ENCODE data around the gene CLASP2. TPM values are rescaled to one million over a fixed set of nuclear protein-coding genes. Genes with fewer than 3 reads are reported as not detected.

CLASP2 gene
- polyA plus RNA-seq, 1 donor (not counting 4 experiments of a cell fraction or from before 2014, with no cell fraction given): 49.5 TPM

DNA sequence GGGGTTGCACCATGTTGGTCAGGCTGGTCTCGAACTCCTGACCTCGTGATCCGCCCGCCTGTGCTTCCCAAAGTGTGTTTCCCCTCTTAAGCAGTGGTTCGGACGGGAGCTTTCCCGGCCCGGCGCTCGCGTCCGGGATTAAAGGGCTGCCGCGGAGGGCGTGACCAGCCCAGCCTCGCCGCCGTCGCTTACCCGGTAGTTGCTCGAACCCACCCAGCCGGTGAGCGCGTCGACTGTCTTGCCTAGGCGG is 513 bp downstream of the CLASP2 start:
- Histone ChIP-seq H3K27ac (ENCODE audit: control insufficient read depth, insufficient read depth, low read length) (peak overlapping the region; percentile 63), H3K27me3 (ENCODE audit: control insufficient read depth, extremely low read depth, insufficient read depth, low read length) (no peaks in the 10 kb centered on the region), H3K79me2 (ENCODE audit: control insufficient read depth, insufficient read depth, low read length) (peaks cover 49% of the 10 kb centered on the region), H3K36me3 (ENCODE audit: control insufficient read depth in 2 of 2, extremely low read depth in 1 of 2, insufficient read depth in 2 of 2, low read length in 2 of 2) (no peaks in the 10 kb centered on the region), H3K9me3 (ENCODE audit: control insufficient read depth, low read depth, low read length) (no peaks in the 10 kb centered on the region), H3K4me2 (ENCODE audit: control insufficient read depth, extremely low read depth, insufficient read depth, low read depth, low read length) (peak overlapping the region; percentile 100), H3K4me3 (ENCODE audit: control insufficient read depth in 2 of 3, extremely low read depth in 1 of 3, insufficient read depth in 2 of 3, low read depth in 1 of 3, low read length in 3 of 3) (peak overlapping the region; percentile 61 to 80 (median 72)), H2AFZ (ENCODE audit: control insufficient read depth, low read length) (peak overlapping the region; percentile 86), H3K9ac (ENCODE audit: control insufficient read depth, extremely low read depth, insufficient read depth, low read length) (peak overlapping the region; percentile 90), H4K20me1 (ENCODE audit: control insufficient read depth, extremely low read depth, insufficient read depth, low read length) (peaks cover 2% of the 10 kb centered on the region), H3K9me1 (ENCODE audit: control insufficient read depth, extremely low read depth, insufficient read depth, low read length) (no peaks in the 10 kb centered on the region), H3K4me1 (ENCODE audit: control insufficient read depth, extremely low read depth, insufficient read depth, low read length) (peaks cover 21% of the 10 kb centered on the region)
- TF ChIP-seq, protein P1, sequence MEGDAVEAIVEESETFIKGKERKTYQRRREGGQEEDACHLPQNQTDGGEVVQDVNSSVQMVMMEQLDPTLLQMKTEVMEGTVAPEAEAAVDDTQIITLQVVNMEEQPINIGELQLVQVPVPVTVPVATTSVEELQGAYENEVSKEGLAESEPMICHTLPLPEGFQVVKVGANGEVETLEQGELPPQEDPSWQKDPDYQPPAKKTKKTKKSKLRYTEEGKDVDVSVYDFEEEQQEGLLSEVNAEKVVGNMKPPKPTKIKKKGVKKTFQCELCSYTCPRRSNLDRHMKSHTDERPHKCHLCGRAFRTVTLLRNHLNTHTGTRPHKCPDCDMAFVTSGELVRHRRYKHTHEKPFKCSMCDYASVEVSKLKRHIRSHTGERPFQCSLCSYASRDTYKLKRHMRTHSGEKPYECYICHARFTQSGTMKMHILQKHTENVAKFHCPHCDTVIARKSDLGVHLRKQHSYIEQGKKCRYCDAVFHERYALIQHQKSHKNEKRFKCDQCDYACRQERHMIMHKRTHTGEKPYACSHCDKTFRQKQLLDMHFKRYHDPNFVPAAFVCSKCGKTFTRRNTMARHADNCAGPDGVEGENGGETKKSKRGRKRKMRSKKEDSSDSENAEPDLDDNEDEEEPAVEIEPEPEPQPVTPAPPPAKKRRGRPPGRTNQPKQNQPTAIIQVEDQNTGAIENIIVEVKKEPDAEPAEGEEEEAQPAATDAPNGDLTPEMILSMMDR (optimal IDR thresholded peaks at IDR 0.05 in 1 of 3, IDR thresholded peaks at IDR 0.05 in 1 of 3, conservative IDR thresholded peaks at IDR 0.05 in 1 of 3; ENCODE audit: extremely low read depth in 1 of 3, insufficient read depth in 2 of 3, low read length in 3 of 3): no peak
- no peak for TF ChIP-seq EZH2 (IDR thresholded peaks at IDR 0.05; ENCODE audit: low read length)
- DNase-seq (ENCODE audit: low read depth, low spot score) (no peak), FAIRE-seq (no peak)
- dilution Hi-C loops (cut with MboI; ENCODE audit: extremely low pct_ligation_motif_present, low sequenced_read_pairs): no loop called here

DNA sequence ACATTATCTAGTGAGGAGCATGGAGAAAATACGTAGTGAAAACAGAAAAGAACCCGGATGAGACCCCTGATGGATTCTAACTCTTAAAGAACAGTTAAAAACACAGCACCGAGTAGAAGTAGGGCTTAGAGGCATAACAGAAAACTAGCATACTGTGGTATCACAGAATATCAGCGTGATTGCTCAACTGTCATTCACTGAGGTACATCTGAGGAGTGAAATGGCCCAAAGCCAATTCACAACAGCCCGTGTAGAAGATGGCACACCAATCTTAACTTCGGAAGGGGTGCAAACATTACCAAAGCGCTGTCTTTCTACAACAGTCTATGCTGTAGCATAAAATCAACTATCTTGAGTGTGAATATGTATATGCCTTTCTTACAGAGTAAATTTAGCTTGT is 1.8 kb downstream of the CLASP2 start:
- Histone ChIP-seq H2AFZ (ENCODE audit: control insufficient read depth, low read length) (no peak overlapping the region), H3K27ac (ENCODE audit: control insufficient read depth, insufficient read depth, low read length) (peak overlapping the region; percentile 63), H3K9ac (ENCODE audit: control insufficient read depth, extremely low read depth, insufficient read depth, low read length) (peak overlapping the region; percentile 90), H3K9me3 (ENCODE audit: control insufficient read depth, low read depth, low read length) (no peaks in the 10 kb centered on the region), H3K36me3 (ENCODE audit: control insufficient read depth in 2 of 2, extremely low read depth in 1 of 2, insufficient read depth in 2 of 2, low read length in 2 of 2) (no peaks in the 10 kb centered on the region), H3K4me2 (ENCODE audit: control insufficient read depth, extremely low read depth, insufficient read depth, low read depth, low read length) (peak overlapping the region; percentile 95), H3K4me3 (ENCODE audit: control insufficient read depth in 2 of 3, extremely low read depth in 1 of 3, insufficient read depth in 2 of 3, low read depth in 1 of 3, low read length in 3 of 3) (peak overlapping the region; percentile 61 to 80 (median 72)), H3K4me1 (ENCODE audit: control insufficient read depth, extremely low read depth, insufficient read depth, low read length) (peaks cover 17% of the 10 kb centered on the region), H3K27me3 (ENCODE audit: control insufficient read depth, extremely low read depth, insufficient read depth, low read length) (no peaks in the 10 kb centered on the region), H4K20me1 (ENCODE audit: control insufficient read depth, extremely low read depth, insufficient read depth, low read length) (peaks cover 2% of the 10 kb centered on the region), H3K79me2 (ENCODE audit: control insufficient read depth, insufficient read depth, low read length) (peaks cover 62% of the 10 kb centered on the region), H3K9me1 (ENCODE audit: control insufficient read depth, extremely low read depth, insufficient read depth, low read length) (no peaks in the 10 kb centered on the region)
- TF ChIP-seq, protein P1 (optimal IDR thresholded peaks at IDR 0.05 in 1 of 3, IDR thresholded peaks at IDR 0.05 in 1 of 3, conservative IDR thresholded peaks at IDR 0.05 in 1 of 3; ENCODE audit: extremely low read depth in 1 of 3, insufficient read depth in 2 of 3, low read length in 3 of 3): no peak
- no peak for TF ChIP-seq EZH2 (IDR thresholded peaks at IDR 0.05; ENCODE audit: low read length)
- FAIRE-seq: no peak
- dilution Hi-C loops (cut with MboI; ENCODE audit: extremely low pct_ligation_motif_present, low sequenced_read_pairs): no loop called here
- DNase-seq (ENCODE audit: low read depth, low spot score): no peak

All from keratinocyte (primary cell).